IMR-90 (cell line): ENCODE results near the gene ADRA2B. TPM values are rescaled to one million over a fixed set of nuclear protein-coding genes. Genes with fewer than 3 reads are reported as not detected.

Experiments used
- ATAC-seq: fragments of 200-7000 bp; cut with Tn5 transposase; 2 replicates; pipeline ENCODE4 v1.9.1; 2020; ENCODE audit warnings: low read depth, mild to moderate bottlenecking, moderate library complexity
- BruUV-seq: library from RNA; stranded (reverse); fragments of 400-500 nt; replicated peaks from 2 replicates; lab custom pipeline; 2021; lab: Mats Ljungman, UMichigan
- CTCF ChIA-PET: fragments of 300-600 bp; formaldehyde crosslinking; extraction: SDS; loops from one replicate; lab custom pipeline; 2021; ENCODE audit warnings: antibody characterized with exemption; lab: Yijun Ruan, JAX
- POLR2A ChIA-PET: fragments of 300-600 bp; sonication (Branson Sonifier 250); formaldehyde crosslinking; loops from one replicate; lab custom pipeline; 2022; ENCODE audit warnings: antibody characterized with exemption; ENCODE audit not compliant: unreplicated experiment; lab: Charles Lee
- DNase-seq: peaks from one replicate; pipeline ENCODE4 v3.0.0; 2013
- H2AFZ ChIP-seq: replicated peaks from 2 replicates; pipeline ENCODE3; 2013; ENCODE audit warnings: low read length, mild to moderate bottlenecking; ENCODE audit not compliant: poor library complexity
- H2AK5ac ChIP-seq: 2 replicates; pipeline ENCODE4 v1.6.1; 2013; ENCODE audit warnings: low read depth, low read length, inconsistent platforms
- H2AK9ac ChIP-seq: replicated peaks from 2 replicates; pipeline ENCODE3; 2013; ENCODE audit warnings: mild to moderate bottlenecking, low read depth, low read length, moderate library complexity; ENCODE audit not compliant: poor library complexity
- H2BK120ac ChIP-seq: 2 replicates; pipeline ENCODE4 v1.6.1; 2013; ENCODE audit warnings: low read depth, low read length, inconsistent platforms
- H2BK15ac ChIP-seq: 3 replicates; pipeline ENCODE4 v1.6.1; 2013; ENCODE audit warnings: low read depth, low read length, inconsistent platforms
- H2BK20ac ChIP-seq: 2 replicates; pipeline ENCODE4 v1.6.1; 2013; ENCODE audit warnings: low read depth, mild to moderate bottlenecking, inconsistent platforms, low read length, moderate library complexity
- H2BK5ac ChIP-seq: 2 replicates; pipeline ENCODE4 v1.6.1; 2013; ENCODE audit warnings: mild to moderate bottlenecking, low read depth, low read length, inconsistent platforms; ENCODE audit not compliant: poor library complexity, severe bottlenecking
- H3K14ac ChIP-seq: replicated peaks from 2 replicates; pipeline ENCODE4 v1.6.1; 2013; ENCODE audit warnings: low read depth, low read length, inconsistent platforms
- H3K18ac ChIP-seq: 2 replicates; pipeline ENCODE4 v1.6.1; 2013; ENCODE audit warnings: low read depth, low read length, control low read depth
- H3K23ac ChIP-seq: 2 replicates; pipeline ENCODE4 v1.6.1; 2013; ENCODE audit warnings: low read depth, low read length, inconsistent platforms
- H3K27ac ChIP-seq: 2 replicates; pipeline ENCODE4 v1.5.1; 2013; ENCODE audit warnings: mild to moderate bottlenecking, control low read depth, low read length; ENCODE audit not compliant: insufficient read depth
- H3K27me3 ChIP-seq: 2 replicates; pipeline ENCODE4 v1.6.1; 2013; ENCODE audit warnings: low read length; ENCODE audit not compliant: control insufficient read depth, insufficient read depth
- H3K36me3 ChIP-seq: 2 replicates; pipeline ENCODE4 v1.6.1; 2013; ENCODE audit warnings: low read length, mixed read lengths; ENCODE audit not compliant: control insufficient read depth, insufficient read depth
- H3K4ac ChIP-seq: 2 replicates; pipeline ENCODE4 v1.6.1; 2013; ENCODE audit warnings: low read depth, low read length, inconsistent platforms
- H3K4me1 ChIP-seq: 2 replicates; pipeline ENCODE4 v1.6.1; 2013; ENCODE audit warnings: low read length, mixed read lengths; ENCODE audit not compliant: control insufficient read depth, insufficient read depth
- H3K4me2 ChIP-seq: 2 replicates; pipeline ENCODE4 v1.6.1; 2013; ENCODE audit warnings: low read depth, mild to moderate bottlenecking, control low read depth, low read length, moderate library complexity
- H3K4me3 ChIP-seq: 2 replicates; pipeline ENCODE4 v1.5.1; 2013; ENCODE audit warnings: low read depth, mild to moderate bottlenecking, control low read depth, low read length, moderate library complexity; ENCODE audit not compliant: insufficient read depth
- H3K56ac ChIP-seq: 2 replicates; pipeline ENCODE4 v1.6.1; 2013; ENCODE audit warnings: low read length, inconsistent platforms; ENCODE audit not compliant: insufficient read depth; ENCODE audit errors: extremely low read depth
- H3K79me1 ChIP-seq, 2 experiments: 2 replicates each; pipeline ENCODE4 v1.6.1; 2013; ENCODE audit warnings: low read length in 2 of 2, inconsistent platforms in 1 of 2, low read depth in 1 of 2
- H3K9ac ChIP-seq: 2 replicates; pipeline ENCODE4 v1.6.1; 2013; ENCODE audit warnings: low read depth, low read length, control low read depth
- H3K9me1 ChIP-seq: 2 replicates; pipeline ENCODE4 v1.6.1; 2013; ENCODE audit warnings: low read length, inconsistent platforms; ENCODE audit not compliant: insufficient read depth
- H3K9me3 ChIP-seq: 2 replicates; pipeline ENCODE4 v1.6.1; 2013; ENCODE audit warnings: low read length; ENCODE audit not compliant: control insufficient read depth, insufficient read depth
- H4K20me1 ChIP-seq: 2 replicates; pipeline ENCODE4 v1.6.1; 2013; ENCODE audit warnings: low read length, inconsistent platforms; ENCODE audit not compliant: insufficient read depth
- H4K5ac ChIP-seq: 2 replicates; pipeline ENCODE4 v1.6.1; 2013; ENCODE audit warnings: mild to moderate bottlenecking, low read depth, low read length, control low read depth
- H4K8ac ChIP-seq, 2 experiments: 2 replicates each; pipeline ENCODE4 v1.6.1; 2013; ENCODE audit warnings: low read depth in 2 of 2, low read length in 2 of 2, control low read depth in 1 of 2, inconsistent platforms in 1 of 2
- H4K91ac ChIP-seq: 2 replicates; pipeline ENCODE4 v1.6.1; 2013; ENCODE audit warnings: low read depth, low read length, inconsistent platforms; ENCODE audit not compliant: insufficient read depth
- CEBPB ChIP-seq: IDR thresholded peaks from 2 replicates; pipeline ENCODE4 v1.6.1; 2012; ENCODE audit warnings: low read depth, low read length, improper control_type of control experiment
- RAD21 ChIP-seq: IDR thresholded peaks from 2 replicates; pipeline ENCODE4 v1.6.1; 2012; ENCODE audit warnings: low read length, improper control_type of control experiment
- RFX5 ChIP-seq: IDR thresholded peaks from 2 replicates; pipeline ENCODE4 v1.8.0; 2012; ENCODE audit warnings: low read depth, mild to moderate bottlenecking, low read length, moderate library complexity
- WGBS, 2 experiments: methylation state at CpG; one replicate each; pipeline versions ENCODE4 v1.1.5 to v1.1.7; 2013; ENCODE audit warnings: missing lambda C conversion rate in 2 of 2; ENCODE audit not compliant: insufficient read length in 1 of 2; ENCODE audit errors: extremely low coverage in 2 of 2; 5-methylcytosine and 5-hydroxymethylcytosine counted together
- dilution Hi-C: fragments of 300-500 bp; cut with HindIII; formaldehyde crosslinking; loops from one replicate; pipeline ENCODE4 v1.14.3; 2018; ENCODE audit warnings: low sequenced_read_pairs; ENCODE audit not compliant: unreplicated experiment
- in situ Hi-C: fragments of 300-500 bp; cut with MboI; formaldehyde crosslinking; loops from 3 replicates; pipeline ENCODE4 v1.14.3; 2019; ENCODE audit warnings: low sequenced_read_pairs, inconsistent platforms, mixed read lengths
- intact Hi-C: fragments of 100-400 bp; cut with micrococcal nuclease; formaldehyde crosslinking; loops from 2 replicates; pipeline ENCODE4 v1.10.0; 2022
- polyA plus RNA-seq, 3 experiments: library from polyadenylated mRNA; depleted of rRNA; stranded (reverse); fragments of >200 nt; gene quantifications; 2 replicates each; pipeline ENCODE4 v1.2.3, GENCODE V29; 2012; ENCODE audit warnings: low replicate concordance in 1 of 3
- total RNA-seq: library from RNA; depleted of rRNA; stranded (reverse); fragments of >200 nt; gene quantifications from 2 replicates; pipeline ENCODE4 v1.2.3, GENCODE V29; 2012
- TF ChIP-seq, protein P1 (sequence below): fragments of 150-350 bp; IDR thresholded peaks from 2 replicates; pipeline ENCODE4 v1.6.1; 2016; ENCODE audit warnings: low read depth, mild to moderate bottlenecking, low read length, moderate library complexity, borderline replicate concordance

The ADRA2B gene
- total and polyA plus RNA-seq, 2 of the 4 experiments (the other 2 are of a cell fraction), result not detected

GRCh38 chr2:96139181-96139758 is 22.9 kb upstream of the ADRA2B start:
- H3K4ac ChIP-seq, result no peak overlapping the region
- peaks cover 0 to under 1% of the 10 kb centered on the region in 2 experiments; a peak in 1 of 4 replicates for H3K79me1 ChIP-seq
- CTCF ChIA-PET, result interaction anchor here (0.7 to 1.2 kb wide), 5 partner anchors 22 to 128 kb away, joined by 3 to 6 read pairs (median 4); no protein-coding TSS in a partner anchor
- POLR2A ChIA-PET, result no interaction called here
- no peaks in the 10 kb centered on the region; the same call in 1 of the 2 replicates for H4K20me1 ChIP-seq
- no peaks in the 10 kb centered on the region for H3K36me3 ChIP-seq
- H3K9ac ChIP-seq, result no peak overlapping the region
- H3K4me2 ChIP-seq, result no peak overlapping the region
- in situ Hi-C loops, result loop anchor here (10.0 kb wide), 1 partner anchor 126 kb away; the partner anchor contains the start of genes CIAO1 and TMEM127
- no peak overlapping the region for H2BK5ac ChIP-seq
- no peak overlapping the region for H4K91ac ChIP-seq
- no peak overlapping the region for H2BK120ac ChIP-seq
- ATAC-seq, result no peak
- no peak overlapping the region for H2BK20ac ChIP-seq
- no peak for DNase-seq
- H3K18ac ChIP-seq, result no peak overlapping the region
- no peak overlapping the region for H4K5ac ChIP-seq
- H2BK15ac ChIP-seq, result no peak overlapping the region
- no peaks in the 10 kb centered on the region for H3K9me3 ChIP-seq
- no peak overlapping the region for H3K14ac ChIP-seq
- H3K27me3 ChIP-seq, result peaks cover 26% of the 10 kb centered on the region
- H2AFZ ChIP-seq, result no peak overlapping the region
- H2AK5ac ChIP-seq, result no peak overlapping the region
- H3K4me1 ChIP-seq, result no peaks in the 10 kb centered on the region
- dilution Hi-C loops, result no loop called here
- intact Hi-C loops, result loop anchor here (2.0 kb wide), 1 partner anchor 370 kb away; no protein-coding TSS in a partner anchor
- BruUV-seq, result no TSS peak
- H3K23ac ChIP-seq, result no peak overlapping the region
- H3K56ac ChIP-seq, result no peak overlapping the region
- no peak overlapping the region for H3K4me3 ChIP-seq
- H4K8ac ChIP-seq, result no peak overlapping the region
- H2AK9ac ChIP-seq, result no peak overlapping the region
- H3K27ac ChIP-seq, result no peak overlapping the region
- no peaks in the 10 kb centered on the region for H3K9me1 ChIP-seq
- 70% methylated on average over 2 of the region's 7 CpGs; no CpG with 5 or more reads in 1 of the 2 experiments for WGBS, 2 experiments
- TF ChIP-seq RAD21 (no peak), RFX5 (no peak), CEBPB (no peak)
- TF ChIP-seq, protein P1, sequence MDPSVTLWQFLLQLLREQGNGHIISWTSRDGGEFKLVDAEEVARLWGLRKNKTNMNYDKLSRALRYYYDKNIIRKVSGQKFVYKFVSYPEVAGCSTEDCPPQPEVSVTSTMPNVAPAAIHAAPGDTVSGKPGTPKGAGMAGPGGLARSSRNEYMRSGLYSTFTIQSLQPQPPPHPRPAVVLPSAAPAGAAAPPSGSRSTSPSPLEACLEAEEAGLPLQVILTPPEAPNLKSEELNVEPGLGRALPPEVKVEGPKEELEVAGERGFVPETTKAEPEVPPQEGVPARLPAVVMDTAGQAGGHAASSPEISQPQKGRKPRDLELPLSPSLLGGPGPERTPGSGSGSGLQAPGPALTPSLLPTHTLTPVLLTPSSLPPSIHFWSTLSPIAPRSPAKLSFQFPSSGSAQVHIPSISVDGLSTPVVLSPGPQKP, result no peak
